WTC11 (cell line): ENCODE measurements around the gene MAML3. TPM values are rescaled to one million over a fixed set of nuclear protein-coding genes. Genes with fewer than 3 reads are reported as not detected.

Source experiments
- ATAC-seq: fragments of 200-7000 bp; cut with Tn5 transposase; 2 replicates; pipeline ENCODE4 v1.10.0; 2021; ENCODE audit warnings: mild to moderate bottlenecking, moderate library complexity
- CTCF ChIA-PET: fragments of 300-600 bp; sonication (Branson Sonifier 250); formaldehyde crosslinking; loops from one replicate; lab custom pipeline; 2021; ENCODE audit warnings: antibody characterized with exemption; lab: Charles Lee
- POLR2A ChIA-PET: fragments of 350-600 bp; sonication (Branson Sonifier 250); formaldehyde crosslinking; loops from one replicate; lab custom pipeline; 2021; ENCODE audit warnings: antibody characterized with exemption; lab: Charles Lee
- DNase-seq: peaks from one replicate; pipeline ENCODE4 v3.0.0; 2021; ENCODE audit warnings: low spot score
- H3K27ac Mint-ChIP-seq: 2 replicates; pipeline ENCODE4 v1.8.0; 2021; ENCODE audit warnings: mixed read lengths
- H3K27me3 Mint-ChIP-seq: 2 replicates; pipeline ENCODE4 v1.8.0; 2021; ENCODE audit warnings: low read depth, mild to moderate bottlenecking, moderate library complexity, mixed read lengths
- H3K36me3 Mint-ChIP-seq: 2 replicates; pipeline ENCODE4 v1.8.0; 2021; ENCODE audit warnings: mixed read lengths
- H3K4me1 Mint-ChIP-seq: 2 replicates; pipeline ENCODE4 v1.8.0; 2022; ENCODE audit warnings: mixed read lengths
- H3K4me3 Mint-ChIP-seq: 2 replicates; pipeline ENCODE4 v1.8.0; 2021; ENCODE audit warnings: mild to moderate bottlenecking, moderate library complexity, mixed read lengths
- H3K9me3 Mint-ChIP-seq: 2 replicates; pipeline ENCODE4 v1.8.0; 2021; ENCODE audit warnings: mixed read lengths
- ATF1 ChIP-seq: sonication (generic); formaldehyde crosslinking; IDR thresholded peaks from 2 replicates; pipeline ENCODE4 v1.8.1; 2023; ENCODE audit warnings: mild to moderate bottlenecking, moderate library complexity, missing genetic modification reagents
- CREB1 ChIP-seq: sonication (generic); formaldehyde crosslinking; IDR thresholded peaks from 2 replicates; pipeline ENCODE4 v1.8.0; 2023; ENCODE audit warnings: mild to moderate bottlenecking, missing genetic modification reagents
- FOXP1 ChIP-seq: sonication (generic); formaldehyde crosslinking; IDR thresholded peaks from 2 replicates; pipeline ENCODE4 v1.8.0; 2022; ENCODE audit warnings: missing genetic modification reagents, mild to moderate bottlenecking, moderate library complexity, borderline replicate concordance
- GTF2I ChIP-seq: fragments of 250-450 bp; sonication (Bioruptor Pico); conservative IDR thresholded peaks from 2 replicates; pipeline ENCODE4 v1.4.0; 2021; ENCODE audit warnings: mild to moderate bottlenecking
- NR2C2 ChIP-seq: sonication (generic); formaldehyde crosslinking; IDR thresholded peaks from 2 replicates; pipeline ENCODE4 v1.8.0; 2022; ENCODE audit warnings: mild to moderate bottlenecking, missing genetic modification reagents
- OVOL2 ChIP-seq: fragments of 250-450 bp; sonication (Bioruptor Pico); IDR thresholded peaks from 2 replicates; pipeline ENCODE4 v1.9.0; 2021; ENCODE audit warnings: mild to moderate bottlenecking, borderline replicate concordance
- RORB ChIP-seq: fragments of 250-450 bp; sonication (Bioruptor Pico); IDR thresholded peaks from 2 replicates; pipeline ENCODE4 v1.9.0; 2021; ENCODE audit warnings: mild to moderate bottlenecking
- TCF7 ChIP-seq: sonication (generic); formaldehyde crosslinking; IDR thresholded peaks from 2 replicates; pipeline ENCODE4 v1.8.0; 2022; ENCODE audit warnings: mild to moderate bottlenecking, low read depth, missing genetic modification reagents, moderate library complexity
- ZNF121 ChIP-seq: sonication (generic); formaldehyde crosslinking; IDR thresholded peaks from 2 replicates; pipeline ENCODE4 v1.8.0; 2023; ENCODE audit warnings: missing genetic modification reagents
- ZNF232 ChIP-seq: sonication (generic); formaldehyde crosslinking; IDR thresholded peaks from 2 replicates; pipeline ENCODE4 v1.8.0; 2022; ENCODE audit warnings: mild to moderate bottlenecking, missing genetic modification reagents
- ZNF263 ChIP-seq: sonication (generic); formaldehyde crosslinking; IDR thresholded peaks from 2 replicates; pipeline ENCODE4 v1.8.1; 2022; ENCODE audit warnings: low read depth, mild to moderate bottlenecking, moderate library complexity, missing genetic modification reagents
- ZNF317 ChIP-seq: sonication (generic); formaldehyde crosslinking; IDR thresholded peaks from 2 replicates; pipeline ENCODE4 v1.8.1; 2023; ENCODE audit warnings: low read depth, mild to moderate bottlenecking, moderate library complexity, missing genetic modification reagents, borderline replicate concordance
- ZNF423 ChIP-seq: fragments of 250-450 bp; sonication (Bioruptor Pico); IDR thresholded peaks from 2 replicates; pipeline ENCODE4 v2.1.2; 2022; ENCODE audit warnings: mild to moderate bottlenecking, moderate library complexity
- ZNF671 ChIP-seq: fragments of 250-450 bp; sonication (Bioruptor Pico); IDR thresholded peaks from 2 replicates; pipeline ENCODE4 v1.8.0; 2021; ENCODE audit warnings: mild to moderate bottlenecking
- total RNA-seq: library from RNA; stranded (reverse); gene quantifications from 3 replicates; pipeline ENCODE4 v1.2.3, GENCODE V29; 2021
- TF ChIP-seq, protein P1 (sequence below): sonication (generic); formaldehyde crosslinking; conservative IDR thresholded peaks from 2 replicates; pipeline ENCODE4 v1.8.1; 2023; ENCODE audit warnings: mild to moderate bottlenecking, low read depth, missing genetic modification reagents, moderate library complexity
- TF ChIP-seq, protein P2 (sequence below): sonication (generic); formaldehyde crosslinking; conservative IDR thresholded peaks from 2 replicates; pipeline ENCODE4 v1.8.1; 2022; ENCODE audit warnings: mild to moderate bottlenecking, missing genetic modification reagents
- TF ChIP-seq, protein P3 (sequence below): sonication (generic); formaldehyde crosslinking; IDR thresholded peaks from 2 replicates; pipeline ENCODE4 v1.8.1; 2023; ENCODE audit warnings: mild to moderate bottlenecking, missing genetic modification reagents, moderate library complexity
- TF ChIP-seq, protein P4 (sequence below): sonication (generic); formaldehyde crosslinking; IDR thresholded peaks from 2 replicates; pipeline ENCODE4 v1.8.1; 2022; ENCODE audit warnings: low read depth, missing genetic modification reagents, borderline replicate concordance
- TF ChIP-seq, protein P5 (sequence below): sonication (generic); formaldehyde crosslinking; IDR thresholded peaks from 2 replicates; pipeline ENCODE4 v1.8.1; 2023; ENCODE audit warnings: mild to moderate bottlenecking, moderate library complexity, missing genetic modification reagents
- TF ChIP-seq, protein P6 (sequence below): sonication (generic); formaldehyde crosslinking; IDR thresholded peaks from 2 replicates; pipeline ENCODE4 v1.8.1; 2023; ENCODE audit warnings: mild to moderate bottlenecking, missing genetic modification reagents, borderline replicate concordance
- TF ChIP-seq, protein P7 (sequence below): fragments of 200-600 bp; IDR thresholded peaks from 2 replicates; pipeline ENCODE4 v1.8.0; 2022; ENCODE audit warnings: antibody characterized with exemption

MAML3 gene
- total RNA-seq, 1 experiment from 2014 or later: 7.4 TPM

DNA sequence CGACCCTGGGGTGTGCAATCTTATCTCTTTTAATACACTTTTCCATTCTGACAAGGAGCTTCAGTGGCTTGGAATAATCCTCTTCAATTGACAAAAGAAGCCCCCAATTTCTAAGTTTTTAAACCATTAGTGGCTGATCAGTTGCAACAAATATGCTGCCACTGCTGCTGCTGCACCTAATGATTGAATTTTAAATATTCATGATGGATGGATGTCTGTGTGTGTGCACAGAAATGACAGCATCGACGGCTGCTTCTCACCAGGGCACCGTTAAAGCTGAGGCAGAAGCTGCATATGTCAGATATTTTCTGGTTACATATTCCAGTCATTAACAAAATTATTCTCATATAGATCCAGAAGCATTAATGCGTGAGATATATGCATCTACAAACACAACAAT is 306.0 kb downstream of the MAML3 start:
- H3K9me3 Mint-ChIP-seq: no peaks in the 10 kb centered on the region
- TF ChIP-seq ZNF423 (no peak), ZNF232 (CRISPR knock-in tag) (no peak), FOXP1 (no peak), TCF7 (CRISPR knock-in tag) (no peak), ATF1 (CRISPR knock-in tag) (no peak), CREB1 (no peak), OVOL2 (CRISPR knock-in tag) (no peak), RORB (no peak), ZNF317 (no peak)
- TF ChIP-seq, protein P1, sequence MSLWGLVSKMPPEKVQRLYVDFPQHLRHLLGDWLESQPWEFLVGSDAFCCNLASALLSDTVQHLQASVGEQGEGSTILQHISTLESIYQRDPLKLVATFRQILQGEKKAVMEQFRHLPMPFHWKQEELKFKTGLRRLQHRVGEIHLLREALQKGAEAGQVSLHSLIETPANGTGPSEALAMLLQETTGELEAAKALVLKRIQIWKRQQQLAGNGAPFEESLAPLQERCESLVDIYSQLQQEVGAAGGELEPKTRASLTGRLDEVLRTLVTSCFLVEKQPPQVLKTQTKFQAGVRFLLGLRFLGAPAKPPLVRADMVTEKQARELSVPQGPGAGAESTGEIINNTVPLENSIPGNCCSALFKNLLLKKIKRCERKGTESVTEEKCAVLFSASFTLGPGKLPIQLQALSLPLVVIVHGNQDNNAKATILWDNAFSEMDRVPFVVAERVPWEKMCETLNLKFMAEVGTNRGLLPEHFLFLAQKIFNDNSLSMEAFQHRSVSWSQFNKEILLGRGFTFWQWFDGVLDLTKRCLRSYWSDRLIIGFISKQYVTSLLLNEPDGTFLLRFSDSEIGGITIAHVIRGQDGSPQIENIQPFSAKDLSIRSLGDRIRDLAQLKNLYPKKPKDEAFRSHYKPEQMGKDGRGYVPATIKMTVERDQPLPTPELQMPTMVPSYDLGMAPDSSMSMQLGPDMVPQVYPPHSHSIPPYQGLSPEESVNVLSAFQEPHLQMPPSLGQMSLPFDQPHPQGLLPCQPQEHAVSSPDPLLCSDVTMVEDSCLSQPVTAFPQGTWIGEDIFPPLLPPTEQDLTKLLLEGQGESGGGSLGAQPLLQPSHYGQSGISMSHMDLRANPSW (CRISPR knock-in tag): no peak
- TF ChIP-seq, protein P2, sequence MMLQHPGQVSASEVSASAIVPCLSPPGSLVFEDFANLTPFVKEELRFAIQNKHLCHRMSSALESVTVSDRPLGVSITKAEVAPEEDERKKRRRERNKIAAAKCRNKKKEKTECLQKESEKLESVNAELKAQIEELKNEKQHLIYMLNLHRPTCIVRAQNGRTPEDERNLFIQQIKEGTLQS: no peak
- TF ChIP-seq, protein P3, sequence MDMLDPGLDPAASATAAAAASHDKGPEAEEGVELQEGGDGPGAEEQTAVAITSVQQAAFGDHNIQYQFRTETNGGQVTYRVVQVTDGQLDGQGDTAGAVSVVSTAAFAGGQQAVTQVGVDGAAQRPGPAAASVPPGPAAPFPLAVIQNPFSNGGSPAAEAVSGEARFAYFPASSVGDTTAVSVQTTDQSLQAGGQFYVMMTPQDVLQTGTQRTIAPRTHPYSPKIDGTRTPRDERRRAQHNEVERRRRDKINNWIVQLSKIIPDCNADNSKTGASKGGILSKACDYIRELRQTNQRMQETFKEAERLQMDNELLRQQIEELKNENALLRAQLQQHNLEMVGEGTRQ (CRISPR knock-in tag): no peak
- TF ChIP-seq, protein P4, sequence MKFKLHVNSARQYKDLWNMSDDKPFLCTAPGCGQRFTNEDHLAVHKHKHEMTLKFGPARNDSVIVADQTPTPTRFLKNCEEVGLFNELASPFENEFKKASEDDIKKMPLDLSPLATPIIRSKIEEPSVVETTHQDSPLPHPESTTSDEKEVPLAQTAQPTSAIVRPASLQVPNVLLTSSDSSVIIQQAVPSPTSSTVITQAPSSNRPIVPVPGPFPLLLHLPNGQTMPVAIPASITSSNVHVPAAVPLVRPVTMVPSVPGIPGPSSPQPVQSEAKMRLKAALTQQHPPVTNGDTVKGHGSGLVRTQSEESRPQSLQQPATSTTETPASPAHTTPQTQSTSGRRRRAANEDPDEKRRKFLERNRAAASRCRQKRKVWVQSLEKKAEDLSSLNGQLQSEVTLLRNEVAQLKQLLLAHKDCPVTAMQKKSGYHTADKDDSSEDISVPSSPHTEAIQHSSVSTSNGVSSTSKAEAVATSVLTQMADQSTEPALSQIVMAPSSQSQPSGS (CRISPR knock-in tag): no peak

DNA sequence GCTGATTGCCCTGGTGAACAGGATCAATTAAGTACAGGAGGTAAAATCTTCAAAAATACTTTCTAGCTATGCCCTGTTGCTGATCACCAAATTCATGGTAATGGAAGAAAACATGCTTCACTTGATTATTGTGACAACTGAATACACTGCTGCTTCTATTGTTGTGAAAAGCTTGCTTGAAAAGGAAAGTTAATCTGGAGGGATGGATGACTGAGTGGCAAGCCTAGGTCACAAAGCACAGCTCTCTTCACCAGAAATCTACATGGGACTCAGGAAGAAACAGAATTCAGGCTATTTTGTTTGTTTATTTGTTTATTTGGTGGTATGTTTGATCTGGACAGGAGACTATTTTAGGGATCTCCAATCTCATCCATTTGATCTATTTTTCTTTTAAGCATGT is 306.4 kb downstream of the MAML3 start:
- Mint-ChIP-seq H3K4me3 (no peak overlapping the region), H3K9me3 (no peaks in the 10 kb centered on the region), H3K27me3 (no peaks in the 10 kb centered on the region), H3K27ac (peak overlapping the region; percentile 21; the same call in 1 of the 2 replicates), H3K4me1 (peaks cover 56% of the 10 kb centered on the region), H3K36me3 (no peaks in the 10 kb centered on the region)
- DNase-seq (no peak), ATAC-seq (peak; percentile 29; the same call in 1 of the 2 replicates)
- ChIA-PET POLR2A (interaction anchor here (0.9 kb wide), 1 partner anchor 10 kb away, joined by 3 read pairs; no protein-coding TSS in a partner anchor), CTCF (no interaction called here)
- TF ChIP-seq ZNF263 (CRISPR knock-in tag) (no peak), ZNF671 (no peak), NR2C2 (CRISPR knock-in tag) (no peak)
- TF ChIP-seq, protein P5, sequence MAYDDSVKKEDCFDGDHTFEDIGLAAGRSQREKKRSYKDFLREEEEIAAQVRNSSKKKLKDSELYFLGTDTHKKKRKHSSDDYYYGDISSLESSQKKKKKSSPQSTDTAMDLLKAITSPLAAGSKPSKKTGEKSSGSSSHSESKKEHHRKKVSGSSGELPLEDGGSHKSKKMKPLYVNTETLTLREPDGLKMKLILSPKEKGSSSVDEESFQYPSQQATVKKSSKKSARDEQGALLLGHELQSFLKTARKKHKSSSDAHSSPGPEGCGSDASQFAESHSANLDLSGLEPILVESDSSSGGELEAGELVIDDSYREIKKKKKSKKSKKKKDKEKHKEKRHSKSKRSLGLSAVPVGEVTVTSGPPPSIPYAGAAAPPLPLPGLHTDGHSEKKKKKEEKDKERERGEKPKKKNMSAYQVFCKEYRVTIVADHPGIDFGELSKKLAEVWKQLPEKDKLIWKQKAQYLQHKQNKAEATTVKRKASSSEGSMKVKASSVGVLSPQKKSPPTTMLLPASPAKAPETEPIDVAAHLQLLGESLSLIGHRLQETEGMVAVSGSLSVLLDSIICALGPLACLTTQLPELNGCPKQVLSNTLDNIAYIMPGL (CRISPR knock-in tag): no peak

More for the DNA sequence above, 306.0 kb downstream of the MAML3 start:
- Mint-ChIP-seq H3K4me1 (peaks cover 60% of the 10 kb centered on the region), H3K36me3 (no peaks in the 10 kb centered on the region), H3K4me3 (no peak overlapping the region), H3K27me3 (no peaks in the 10 kb centered on the region), H3K27ac (no peak overlapping the region)
- ChIA-PET CTCF (no interaction called here), POLR2A (interaction anchor here (0.9 kb wide), 1 partner anchor 10 kb away, joined by 3 read pairs; no protein-coding TSS in a partner anchor)
- no peak for DNase-seq
- no peak for ATAC-seq

DNA sequence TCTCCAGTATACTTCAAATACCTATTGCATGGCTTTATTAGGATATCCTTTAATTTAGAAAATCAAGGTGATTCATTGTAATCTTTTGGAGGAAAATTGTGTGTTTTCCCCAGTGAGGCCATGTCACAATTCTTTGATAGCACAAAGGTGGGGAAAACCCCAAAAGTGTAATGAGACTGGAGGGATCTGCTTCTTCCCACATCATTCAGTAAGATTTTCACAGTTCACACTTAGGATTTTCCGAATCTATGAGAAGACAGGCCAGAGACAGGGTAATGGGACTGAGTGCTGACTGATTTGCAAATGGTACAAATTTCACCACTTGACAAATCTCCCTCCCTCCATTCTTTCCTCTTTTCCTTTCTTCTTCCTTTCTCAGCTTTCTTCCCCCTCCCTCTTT is 307.2 kb downstream of the MAML3 start:
- TF ChIP-seq GTF2I (CRISPR knock-in tag) (no peak), ZNF121 (CRISPR knock-in tag) (no peak)
- TF ChIP-seq, protein P6, sequence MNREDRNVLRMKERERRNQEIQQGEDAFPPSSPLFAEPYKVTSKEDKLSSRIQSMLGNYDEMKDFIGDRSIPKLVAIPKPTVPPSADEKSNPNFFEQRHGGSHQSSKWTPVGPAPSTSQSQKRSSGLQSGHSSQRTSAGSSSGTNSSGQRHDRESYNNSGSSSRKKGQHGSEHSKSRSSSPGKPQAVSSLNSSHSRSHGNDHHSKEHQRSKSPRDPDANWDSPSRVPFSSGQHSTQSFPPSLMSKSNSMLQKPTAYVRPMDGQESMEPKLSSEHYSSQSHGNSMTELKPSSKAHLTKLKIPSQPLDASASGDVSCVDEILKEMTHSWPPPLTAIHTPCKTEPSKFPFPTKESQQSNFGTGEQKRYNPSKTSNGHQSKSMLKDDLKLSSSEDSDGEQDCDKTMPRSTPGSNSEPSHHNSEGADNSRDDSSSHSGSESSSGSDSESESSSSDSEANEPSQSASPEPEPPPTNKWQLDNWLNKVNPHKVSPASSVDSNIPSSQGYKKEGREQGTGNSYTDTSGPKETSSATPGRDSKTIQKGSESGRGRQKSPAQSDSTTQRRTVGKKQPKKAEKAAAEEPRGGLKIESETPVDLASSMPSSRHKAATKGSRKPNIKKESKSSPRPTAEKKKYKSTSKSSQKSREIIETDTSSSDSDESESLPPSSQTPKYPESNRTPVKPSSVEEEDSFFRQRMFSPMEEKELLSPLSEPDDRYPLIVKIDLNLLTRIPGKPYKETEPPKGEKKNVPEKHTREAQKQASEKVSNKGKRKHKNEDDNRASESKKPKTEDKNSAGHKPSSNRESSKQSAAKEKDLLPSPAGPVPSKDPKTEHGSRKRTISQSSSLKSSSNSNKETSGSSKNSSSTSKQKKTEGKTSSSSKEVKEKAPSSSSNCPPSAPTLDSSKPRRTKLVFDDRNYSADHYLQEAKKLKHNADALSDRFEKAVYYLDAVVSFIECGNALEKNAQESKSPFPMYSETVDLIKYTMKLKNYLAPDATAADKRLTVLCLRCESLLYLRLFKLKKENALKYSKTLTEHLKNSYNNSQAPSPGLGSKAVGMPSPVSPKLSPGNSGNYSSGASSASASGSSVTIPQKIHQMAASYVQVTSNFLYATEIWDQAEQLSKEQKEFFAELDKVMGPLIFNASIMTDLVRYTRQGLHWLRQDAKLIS (CRISPR knock-in tag): no peak
- TF ChIP-seq, protein P7, sequence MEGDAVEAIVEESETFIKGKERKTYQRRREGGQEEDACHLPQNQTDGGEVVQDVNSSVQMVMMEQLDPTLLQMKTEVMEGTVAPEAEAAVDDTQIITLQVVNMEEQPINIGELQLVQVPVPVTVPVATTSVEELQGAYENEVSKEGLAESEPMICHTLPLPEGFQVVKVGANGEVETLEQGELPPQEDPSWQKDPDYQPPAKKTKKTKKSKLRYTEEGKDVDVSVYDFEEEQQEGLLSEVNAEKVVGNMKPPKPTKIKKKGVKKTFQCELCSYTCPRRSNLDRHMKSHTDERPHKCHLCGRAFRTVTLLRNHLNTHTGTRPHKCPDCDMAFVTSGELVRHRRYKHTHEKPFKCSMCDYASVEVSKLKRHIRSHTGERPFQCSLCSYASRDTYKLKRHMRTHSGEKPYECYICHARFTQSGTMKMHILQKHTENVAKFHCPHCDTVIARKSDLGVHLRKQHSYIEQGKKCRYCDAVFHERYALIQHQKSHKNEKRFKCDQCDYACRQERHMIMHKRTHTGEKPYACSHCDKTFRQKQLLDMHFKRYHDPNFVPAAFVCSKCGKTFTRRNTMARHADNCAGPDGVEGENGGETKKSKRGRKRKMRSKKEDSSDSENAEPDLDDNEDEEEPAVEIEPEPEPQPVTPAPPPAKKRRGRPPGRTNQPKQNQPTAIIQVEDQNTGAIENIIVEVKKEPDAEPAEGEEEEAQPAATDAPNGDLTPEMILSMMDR: no peak
- TF ChIP-seq, all 79 proteins: peak for 0
- no peak overlapping the region for H3K27ac Mint-ChIP-seq
- H3K4me3 Mint-ChIP-seq: no peak overlapping the region
- H3K9me3 Mint-ChIP-seq: no peaks in the 10 kb centered on the region
- H3K27me3 Mint-ChIP-seq: no peaks in the 10 kb centered on the region
- CTCF ChIA-PET: no interaction called here
- no peaks in the 10 kb centered on the region for H3K36me3 Mint-ChIP-seq
- POLR2A ChIA-PET: no interaction called here
- DNase-seq (no peak), ATAC-seq (no peak)
- peaks cover 52% of the 10 kb centered on the region for H3K4me1 Mint-ChIP-seq
